T-helper 1 cell treated with Interleukin-12 subunit alpha and Interleukin-12 subunit beta and Interleukin-4 antibody, amounts not matched to agents 30 μg/mL and 1 μg/mL, for 36 hours (primary cell): Measurements from ENCODE around the gene FGF19.

Source experiments
- H3K27ac Mint-ChIP-seq: one replicate; pipeline ENCODE4 v1.8.0; 2021; ENCODE audit warnings: mild to moderate bottlenecking, mixed read lengths
- H3K27me3 Mint-ChIP-seq: one replicate; pipeline ENCODE4 v1.8.0; 2021; ENCODE audit warnings: low read depth, mixed read lengths
- H3K36me3 Mint-ChIP-seq: one replicate; pipeline ENCODE4 v1.8.0; 2021; ENCODE audit warnings: low read depth, mixed read lengths
- H3K4me1 Mint-ChIP-seq: one replicate; pipeline ENCODE4 v1.8.0; 2021; ENCODE audit warnings: low read depth, mixed read lengths
- H3K4me3 Mint-ChIP-seq: one replicate; pipeline ENCODE4 v1.8.0; 2021; ENCODE audit warnings: mild to moderate bottlenecking, moderate library complexity, mixed read lengths
- H3K9me3 Mint-ChIP-seq: one replicate; pipeline ENCODE4 v1.8.0; 2021; ENCODE audit warnings: mixed read lengths

Gene FGF19

GRCh38 chr11:69654001-69654659, 49.7 kb downstream of the FGF19 start:
- Mint-ChIP-seq H3K27ac (no peak overlapping the region), H3K4me3 (no peak overlapping the region), H3K36me3 (no peaks in the 10 kb centered on the region), H3K4me1 (no peaks in the 10 kb centered on the region), H3K27me3 (no peaks in the 10 kb centered on the region), H3K9me3 (no peaks in the 10 kb centered on the region)

GRCh38 chr11:69653406-69653960, 50.3 kb downstream of the FGF19 start:
- H3K4me3 Mint-ChIP-seq: no peak overlapping the region
- no peaks in the 10 kb centered on the region for H3K9me3 Mint-ChIP-seq
- no peaks in the 10 kb centered on the region for H3K27me3 Mint-ChIP-seq
- no peak overlapping the region for H3K27ac Mint-ChIP-seq
- H3K4me1 Mint-ChIP-seq: no peaks in the 10 kb centered on the region
- H3K36me3 Mint-ChIP-seq: no peaks in the 10 kb centered on the region

- no peaks in the 10 kb centered on the region for H3K27me3 Mint-ChIP-seq
- no peak overlapping the region for H3K4me3 Mint-ChIP-seq
- H3K9me3 Mint-ChIP-seq: no peaks in the 10 kb centered on the region
- no peaks in the 10 kb centered on the region for H3K4me1 Mint-ChIP-seq
- no peaks in the 10 kb centered on the region for H3K36me3 Mint-ChIP-seq
- H3K27ac Mint-ChIP-seq: no peak overlapping the region
These were observed 50.8 kb downstream of the FGF19 start for GRCh38 chr11:69652999-69653398.

GRCh38 chr11:69651834-69652620, 51.8 kb downstream of the FGF19 start:
- Mint-ChIP-seq H3K4me1 (no peaks in the 10 kb centered on the region), H3K27ac (no peak overlapping the region), H3K9me3 (no peaks in the 10 kb centered on the region), H3K36me3 (no peaks in the 10 kb centered on the region), H3K27me3 (no peaks in the 10 kb centered on the region), H3K4me3 (no peak overlapping the region)

- Mint-ChIP-seq H3K9me3 (no peaks in the 10 kb centered on the region), H3K27me3 (no peaks in the 10 kb centered on the region), H3K4me3 (no peak overlapping the region), H3K36me3 (no peaks in the 10 kb centered on the region), H3K27ac (no peak overlapping the region), H3K4me1 (no peaks in the 10 kb centered on the region)
These were observed 52.9 kb downstream of the FGF19 start for GRCh38 chr11:69650832-69651344.

- Mint-ChIP-seq H3K27ac (no peak overlapping the region), H3K9me3 (no peaks in the 10 kb centered on the region), H3K36me3 (no peaks in the 10 kb centered on the region), H3K4me1 (no peaks in the 10 kb centered on the region), H3K27me3 (no peaks in the 10 kb centered on the region), H3K4me3 (no peak overlapping the region)
These were observed 53.6 kb downstream of the FGF19 start for GRCh38 chr11:69650081-69650831.

GRCh38 chr11:69649576-69649900, 54.3 kb downstream of the FGF19 start:
- Mint-ChIP-seq H3K27me3 (no peaks in the 10 kb centered on the region), H3K4me3 (no peak overlapping the region), H3K4me1 (no peaks in the 10 kb centered on the region), H3K36me3 (no peaks in the 10 kb centered on the region), H3K9me3 (no peaks in the 10 kb centered on the region), H3K27ac (no peak overlapping the region)

- no peak overlapping the region for H3K4me3 Mint-ChIP-seq
- no peaks in the 10 kb centered on the region for H3K4me1 Mint-ChIP-seq
- H3K9me3 Mint-ChIP-seq: no peaks in the 10 kb centered on the region
- no peaks in the 10 kb centered on the region for H3K27me3 Mint-ChIP-seq
- H3K36me3 Mint-ChIP-seq: no peaks in the 10 kb centered on the region
- H3K27ac Mint-ChIP-seq: no peak overlapping the region
These were observed 54.9 kb downstream of the FGF19 start for GRCh38 chr11:69648679-69649575.
